Adipose tissue (tissue), 3 donors: ENCODE measurements around the gene KAT6B. TPM values are rescaled to one million over a fixed set of nuclear protein-coding genes. Genes with fewer than 3 reads are reported as not detected.

Experiments used
- H3K27ac ChIP-seq: one replicate; pipeline ENCODE4 v1.5.1; 2013; ENCODE audit warnings: low read depth, low read length
- WGBS, 3 donors: extraction: QIAGEN DNeasy Blood & Tissue Kit; methylation state at CpG; one replicate each; pipeline ENCODE4 v1.1.7; 2013; 5-methylcytosine and 5-hydroxymethylcytosine counted together
- polyA plus RNA-seq, 3 donors: library from polyadenylated mRNA; stranded (reverse); fragments of 200-250 nt; gene quantifications; one replicate each; pipeline ENCODE4 v1.2.3, GENCODE V29; 2013
- donor health status: healthy with polysubstance abuse.
- donor health status: Bipolar disorder and iron deficiency.
- donor health status: healthy.

The KAT6B gene
- polyA plus RNA-seq, 3 donors = 5.4 to 12.9 (median 6.8) TPM

DNA sequence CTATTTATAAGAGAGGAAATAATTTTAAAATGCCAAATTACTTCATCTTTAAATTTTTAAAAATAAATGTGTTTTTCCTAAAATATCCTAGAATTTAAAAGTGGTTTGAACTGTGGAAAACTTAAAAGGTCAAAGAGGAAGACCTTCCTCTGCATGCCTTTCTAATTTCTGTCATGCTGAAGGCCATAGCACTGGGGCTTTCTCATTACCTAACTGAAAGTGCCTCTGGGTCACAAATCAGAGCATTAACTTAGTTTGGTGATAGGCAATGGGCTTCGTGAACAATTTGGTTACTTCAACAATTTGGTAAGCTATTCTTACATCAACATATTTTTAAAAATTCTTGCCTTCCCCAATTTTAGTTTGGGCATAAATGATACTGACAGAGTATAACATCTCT, 184.8 kb downstream of the KAT6B start:
- WGBS, 3 donors = 74 to 86% (median 80%) methylated on average over 1 of the region's 1 CpG

DNA sequence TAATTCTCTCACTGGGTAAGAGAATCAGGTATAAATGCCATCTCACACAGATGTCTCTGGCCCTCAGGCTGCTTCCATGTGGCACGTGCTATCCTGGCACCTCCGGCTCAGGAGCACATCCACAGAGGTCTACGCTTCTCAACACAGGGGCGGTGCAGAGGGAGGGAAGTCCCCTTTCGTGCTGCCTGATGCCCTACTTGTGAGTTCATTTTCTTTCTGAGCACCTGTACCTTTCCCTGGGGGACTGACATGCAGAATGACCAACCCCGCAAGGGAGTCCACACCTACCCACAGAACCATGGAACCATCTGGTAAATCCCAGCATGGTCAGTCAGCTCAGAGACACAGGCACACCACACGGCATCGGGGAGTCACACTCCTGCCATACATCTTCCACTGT, 186.1 kb downstream of the KAT6B start:
- 96 to 97% (median 97%) methylated on average over 8 of the region's 8 CpGs for WGBS, 3 donors

More for the DNA sequence above, 184.8 kb downstream of the KAT6B start:
- H3K27ac ChIP-seq = no peak overlapping the region

DNA sequence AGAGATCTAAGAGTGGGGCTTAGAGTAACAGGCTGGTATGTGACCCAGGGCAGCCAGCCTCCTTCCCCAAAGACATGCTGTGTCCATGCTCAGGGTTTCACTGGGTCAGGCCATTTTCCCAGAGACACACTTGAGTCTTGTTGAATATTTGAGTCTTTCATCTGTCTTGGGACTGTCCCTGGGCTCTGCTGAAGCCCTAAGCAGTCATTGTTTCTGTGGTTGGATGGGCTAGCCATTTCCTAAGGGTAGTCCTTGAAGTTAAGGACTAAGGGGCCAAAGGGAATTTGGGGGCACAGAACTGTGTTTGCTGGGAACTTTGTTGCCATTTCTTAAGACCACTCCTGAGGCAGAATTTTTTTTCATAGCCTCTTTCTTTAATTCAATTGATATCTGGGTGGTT, 186.6 kb downstream of the KAT6B start:
- no peak overlapping the region for H3K27ac ChIP-seq

More for the DNA sequence above, 186.1 kb downstream of the KAT6B start:
- H3K27ac ChIP-seq = no peak overlapping the region

DNA sequence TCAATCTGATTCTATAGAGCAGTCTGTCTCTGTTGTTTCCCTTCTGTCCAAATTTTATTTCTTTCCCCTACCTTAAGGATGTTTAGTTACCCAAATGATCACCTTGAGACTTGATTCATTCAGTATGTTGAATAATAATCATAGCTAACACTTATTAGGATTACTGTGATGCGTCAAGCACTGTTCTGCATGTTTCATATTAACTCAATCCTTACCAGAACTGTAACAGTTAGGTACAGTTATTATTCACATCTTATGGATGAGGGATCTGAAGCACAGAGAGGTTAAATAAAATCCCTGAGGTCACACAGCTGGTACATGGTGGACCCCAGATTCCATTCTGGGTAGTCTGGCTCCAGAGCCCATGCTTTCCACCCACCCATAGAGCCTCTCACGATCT, 187.1 kb downstream of the KAT6B start:
- 80 to 85% (median 85%) methylated on average over 2 of the region's 2 CpGs for WGBS, 3 donors
- H3K27ac ChIP-seq = no peak overlapping the region

DNA sequence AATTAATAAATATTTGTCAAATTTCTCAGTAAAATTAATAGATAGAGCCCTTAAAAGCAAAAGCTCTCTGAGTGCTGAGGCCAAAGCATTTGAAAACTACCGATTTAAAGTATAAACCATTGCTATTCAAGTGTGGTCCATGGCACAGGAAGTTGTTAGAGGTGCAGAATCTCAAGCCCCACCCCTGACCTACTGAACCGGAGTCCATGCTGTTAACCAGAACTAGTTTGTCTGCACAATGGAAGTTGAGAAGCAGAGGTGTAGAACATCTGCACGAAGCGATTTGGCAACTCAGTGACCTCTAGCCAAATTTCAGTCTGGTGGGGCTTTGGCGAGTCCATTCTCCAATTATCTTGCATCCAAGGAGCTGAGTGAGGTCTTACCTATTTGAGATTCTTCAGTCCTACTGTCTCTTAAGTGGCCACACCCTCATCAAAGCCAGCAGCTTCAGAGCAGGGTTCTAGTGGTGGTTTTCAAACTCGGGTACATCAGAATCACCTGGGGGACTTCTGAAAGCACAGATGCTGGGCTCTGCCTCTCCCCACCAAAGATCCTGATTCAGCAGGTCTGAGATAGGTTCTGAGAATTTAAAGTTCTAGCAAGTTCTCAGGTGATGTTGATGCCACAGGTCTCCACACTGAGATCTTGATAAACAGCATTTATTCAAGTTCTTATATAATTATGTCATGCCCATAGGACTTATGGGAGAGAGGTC, 188.3 kb downstream of the KAT6B start:
- H3K27ac ChIP-seq = no peak overlapping the region
- WGBS, 3 donors = 76 to 89% (median 81%) methylated on average over 6 of the region's 6 CpGs

DNA sequence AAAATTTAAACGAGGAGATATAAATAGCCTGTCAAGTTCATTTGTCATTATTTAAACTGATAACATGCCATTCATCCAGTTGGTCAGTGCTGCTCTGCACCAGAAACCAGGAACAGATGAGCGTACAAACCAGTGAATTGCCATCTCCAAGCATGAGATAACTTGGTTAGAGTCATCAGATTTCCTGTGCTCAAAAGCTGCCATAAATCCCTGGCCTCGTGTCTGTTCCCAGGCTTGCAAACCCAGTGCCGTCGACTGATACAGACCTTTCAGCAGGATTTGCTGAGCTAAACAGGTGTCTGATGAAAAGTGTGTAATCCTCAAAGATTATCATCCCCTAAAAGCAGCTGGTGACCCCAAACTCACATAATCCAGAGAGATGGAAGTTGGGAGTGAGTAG, 189.0 kb downstream of the KAT6B start:
- WGBS, 3 donors = 67 to 76% (median 74%) methylated on average over 5 of the region's 5 CpGs
- H3K27ac ChIP-seq = no peak overlapping the region

DNA sequence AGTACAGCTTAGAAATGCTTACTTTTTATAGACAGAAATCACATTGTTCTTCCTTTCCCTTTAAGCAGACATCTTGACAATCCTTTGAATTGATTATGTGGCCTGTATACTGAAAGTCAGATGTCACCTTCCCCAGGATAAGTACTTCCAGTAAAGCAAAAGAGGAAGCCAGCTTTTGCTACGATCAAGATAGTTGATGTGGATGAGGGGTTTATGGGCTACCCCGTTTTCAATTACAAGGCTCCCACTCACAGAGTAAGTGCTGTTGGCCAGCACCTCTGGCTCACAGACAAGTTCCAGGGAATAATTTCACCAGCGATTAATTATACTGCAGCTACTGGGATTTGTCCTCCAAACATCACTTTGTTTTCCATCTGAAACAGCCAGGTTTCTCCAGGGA, 189.9 kb downstream of the KAT6B start:
- H3K27ac ChIP-seq = no peak overlapping the region

DNA sequence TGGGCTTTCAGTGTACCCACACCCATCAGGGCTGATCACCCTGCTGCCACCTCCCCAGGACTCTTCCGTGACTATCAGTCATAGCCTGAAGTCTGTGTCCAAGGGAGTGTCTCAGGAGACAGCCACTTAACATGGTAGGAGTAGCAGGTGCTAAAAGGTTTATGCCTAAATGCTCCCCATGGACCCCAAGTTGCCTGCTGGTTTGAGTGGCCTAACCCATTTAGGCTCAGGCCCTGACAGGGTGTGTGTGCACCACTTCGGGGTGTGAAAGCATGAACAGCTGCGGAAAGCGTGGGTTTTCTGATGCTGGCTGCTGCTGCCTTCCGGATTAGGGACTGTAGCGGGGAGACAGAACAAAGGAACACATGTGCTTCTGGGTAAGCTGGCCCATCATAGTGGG, 191.9 kb downstream of the KAT6B start:
- no peak overlapping the region for H3K27ac ChIP-seq
- 93 to 95% (median 95%) methylated on average over 6 of the region's 6 CpGs for whole genome bisulfite sequencing, 3 donors

More for the DNA sequence above, 189.9 kb downstream of the KAT6B start:
- WGBS, 3 donors = 32 to 40% (median 34%) methylated on average over 3 of the region's 3 CpGs

DNA sequence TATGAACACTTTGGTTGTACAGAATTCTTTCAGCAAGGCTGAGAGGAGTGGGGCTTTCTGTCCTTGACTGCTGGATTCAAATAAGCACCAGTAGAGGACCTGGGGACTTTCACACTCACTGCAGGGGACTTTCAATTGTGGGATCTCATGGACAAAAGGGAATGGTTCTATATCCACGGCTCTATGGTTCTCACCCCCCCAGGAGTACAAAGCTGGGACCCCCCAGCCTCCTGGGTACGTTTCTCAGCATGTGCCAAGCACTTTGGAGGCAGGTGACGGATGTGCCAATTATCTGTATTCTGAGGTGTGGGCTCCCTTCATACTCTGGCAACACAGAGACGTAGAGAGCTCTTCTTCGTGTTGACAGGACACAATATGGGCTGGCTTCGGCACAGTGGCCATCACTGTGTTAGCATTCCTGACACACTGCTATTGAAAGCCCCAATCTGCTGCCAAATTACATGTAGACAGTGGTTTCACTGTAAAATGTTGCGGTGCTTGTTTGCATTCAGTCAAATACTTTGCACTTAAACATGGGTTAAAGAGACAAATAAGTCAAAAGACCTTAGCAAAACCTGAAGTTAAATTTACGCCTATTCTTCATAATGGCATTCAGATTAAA, 192.4 kb downstream of the KAT6B start:
- H3K27ac ChIP-seq = no peak overlapping the region
- 74 to 88% (median 87%) methylated on average over 8 of the region's 8 CpGs for WGBS, 3 donors

DNA sequence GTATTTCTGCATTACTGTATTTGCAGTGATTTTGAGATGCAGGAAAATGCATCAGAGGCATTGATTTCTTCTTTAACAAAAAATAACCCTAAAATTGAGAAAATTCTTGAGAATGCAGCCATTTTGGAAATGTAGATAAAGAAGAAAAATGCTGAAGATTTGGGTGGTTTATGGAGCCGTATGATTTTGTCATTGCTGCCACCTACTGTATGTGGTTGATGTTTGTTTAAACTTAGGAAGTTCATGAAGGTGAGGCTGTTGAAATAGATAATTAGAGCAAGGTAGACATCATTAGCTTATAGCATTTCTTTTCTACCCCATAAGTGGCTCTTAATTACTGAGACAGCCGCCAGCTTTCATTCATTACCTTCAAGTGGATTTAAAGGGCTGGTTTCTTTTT, 193.0 kb downstream of the KAT6B start:
- WGBS, 3 donors = 34 to 51% (median 49%) methylated on average over 2 of the region's 2 CpGs
- no peak overlapping the region for H3K27ac ChIP-seq

DNA sequence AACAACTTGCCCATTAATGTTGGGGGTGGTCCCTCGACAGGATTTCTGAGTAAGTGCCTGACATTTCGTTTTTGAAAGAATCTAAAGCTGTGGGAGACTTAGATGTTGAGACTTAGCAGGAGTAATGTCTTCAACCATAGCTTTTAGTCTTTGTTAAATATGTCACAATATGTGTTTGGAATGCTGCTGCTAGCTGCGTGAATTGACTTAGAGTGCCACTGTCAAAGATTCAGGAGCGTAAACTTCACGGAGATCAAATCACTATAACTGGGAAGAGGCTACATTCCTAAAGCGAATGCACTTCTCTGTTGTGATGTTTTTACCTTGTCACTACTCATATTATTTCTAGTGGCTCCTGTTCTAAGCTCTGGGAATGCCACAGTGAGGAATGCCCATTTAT, 193.8 kb downstream of the KAT6B start:
- H3K27ac ChIP-seq = no peak overlapping the region
- 75 to 81% (median 81%) methylated on average over 6 of the region's 6 CpGs for WGBS, 3 donors

DNA sequence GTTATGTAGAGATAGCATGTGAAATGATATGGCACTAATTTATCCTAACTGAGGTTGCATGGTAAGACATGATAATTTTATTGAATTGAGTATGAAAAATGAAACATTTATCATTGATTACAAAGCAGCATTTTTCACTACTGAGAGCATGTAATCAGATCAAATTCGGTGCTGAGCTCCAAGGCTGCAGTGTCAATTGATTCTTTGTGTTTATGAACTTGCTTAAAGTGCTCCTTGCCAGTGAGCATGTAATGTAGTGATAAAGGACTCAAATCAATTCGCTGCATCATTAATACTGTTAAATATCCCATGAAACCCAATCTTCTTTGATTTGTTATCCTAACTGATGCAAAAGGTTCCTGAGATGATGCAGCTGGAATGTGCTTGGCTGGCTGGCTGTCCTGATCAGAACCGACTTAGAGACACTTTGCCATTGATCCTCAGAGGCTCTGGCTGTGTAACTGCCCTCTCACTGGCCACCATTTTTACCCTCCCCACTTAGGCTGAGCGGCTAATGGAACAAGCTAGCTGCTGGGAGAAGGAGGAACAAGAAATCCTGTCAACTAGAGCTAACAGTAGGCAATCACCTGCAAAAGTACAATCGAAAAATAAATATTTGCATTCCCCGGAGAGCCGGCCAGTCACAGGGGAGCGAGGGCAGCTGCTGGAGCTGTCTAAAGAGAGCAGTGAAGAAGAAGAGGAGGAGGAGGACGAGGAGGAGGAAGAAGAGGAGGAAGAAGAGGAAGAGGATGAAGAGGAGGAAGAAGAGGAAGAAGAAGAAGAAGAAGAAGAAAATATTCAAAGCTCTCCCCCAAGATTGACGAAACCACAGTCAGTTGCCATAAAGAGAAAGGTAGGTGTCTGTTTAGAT, 195.2 kb downstream of the KAT6B start:
- no peak overlapping the region for H3K27ac ChIP-seq
- 28 to 77% (median 73%) methylated on average over 10 of the region's 10 CpGs for WGBS, 3 donors

DNA sequence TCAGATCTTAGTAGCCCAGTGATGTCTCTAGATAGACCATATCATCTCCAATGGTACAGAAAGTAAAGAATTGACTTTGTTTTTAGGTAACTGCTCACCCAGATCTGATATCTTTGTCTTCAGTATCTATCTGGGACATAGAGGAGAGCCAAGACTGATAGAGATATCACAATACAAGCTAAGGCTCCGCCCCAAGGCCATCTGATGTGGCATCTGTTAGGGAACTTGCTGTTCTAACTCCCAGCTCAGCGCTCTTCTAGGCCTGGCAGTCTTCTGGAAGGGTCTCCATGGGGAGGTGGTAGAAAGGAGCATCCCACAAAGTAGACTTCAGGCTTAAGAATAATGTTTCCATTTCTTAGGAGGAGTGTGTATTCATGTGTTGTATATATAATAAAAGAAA, 196.7 kb downstream of the KAT6B start:
- H3K27ac ChIP-seq = no peak overlapping the region
- WGBS, 3 donors = 46 to 95% (median 92%) methylated on average over 2 of the region's 2 CpGs

DNA sequence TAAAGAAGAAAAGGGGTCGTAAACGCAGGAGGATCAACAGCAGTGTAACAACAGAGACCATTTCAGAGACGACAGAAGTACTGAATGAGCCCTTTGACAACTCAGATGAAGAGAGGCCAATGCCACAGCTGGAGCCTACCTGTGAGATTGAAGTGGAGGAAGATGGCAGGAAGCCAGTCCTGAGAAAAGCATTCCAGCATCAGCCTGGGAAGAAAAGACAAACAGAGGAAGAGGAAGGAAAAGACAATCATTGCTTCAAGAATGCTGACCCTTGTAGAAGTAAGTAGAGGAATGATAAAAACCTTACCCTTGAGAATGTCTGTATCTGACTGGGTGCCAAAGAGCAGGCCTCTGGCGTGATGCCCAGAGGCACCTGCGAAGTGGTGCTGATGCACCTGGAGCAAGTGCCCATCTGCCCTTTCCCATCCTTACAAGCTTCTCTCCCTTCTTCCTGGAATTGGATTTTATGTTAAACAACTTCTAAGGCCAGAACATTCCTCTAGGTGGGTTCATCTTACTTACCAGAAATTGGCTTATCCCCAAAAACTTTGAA, 198.6 kb downstream of the KAT6B start:
- WGBS, 3 donors = 46 to 82% (median 77%) methylated on average over 5 of the region's 5 CpGs
- H3K27ac ChIP-seq = no peak overlapping the region

DNA sequence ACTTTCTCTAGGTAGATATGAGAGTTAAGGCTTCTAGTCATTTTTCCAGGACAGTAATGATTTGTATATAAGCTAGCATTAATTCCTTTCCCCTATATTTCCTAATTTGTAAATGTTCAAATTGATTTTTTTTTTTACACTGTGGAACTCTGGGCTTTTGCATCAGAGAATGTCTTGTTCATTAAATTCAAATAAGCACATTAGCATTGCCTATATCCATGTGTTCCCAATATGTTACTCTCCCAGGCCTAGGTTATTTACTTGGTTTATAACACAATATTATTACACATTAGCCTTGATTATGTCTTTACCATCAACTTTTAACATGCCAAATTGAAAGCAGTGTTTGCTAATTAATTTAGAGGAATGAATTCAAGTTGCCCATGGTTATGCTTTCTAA, 201.6 kb downstream of the KAT6B start:
- H3K27ac ChIP-seq = no peak overlapping the region

DNA sequence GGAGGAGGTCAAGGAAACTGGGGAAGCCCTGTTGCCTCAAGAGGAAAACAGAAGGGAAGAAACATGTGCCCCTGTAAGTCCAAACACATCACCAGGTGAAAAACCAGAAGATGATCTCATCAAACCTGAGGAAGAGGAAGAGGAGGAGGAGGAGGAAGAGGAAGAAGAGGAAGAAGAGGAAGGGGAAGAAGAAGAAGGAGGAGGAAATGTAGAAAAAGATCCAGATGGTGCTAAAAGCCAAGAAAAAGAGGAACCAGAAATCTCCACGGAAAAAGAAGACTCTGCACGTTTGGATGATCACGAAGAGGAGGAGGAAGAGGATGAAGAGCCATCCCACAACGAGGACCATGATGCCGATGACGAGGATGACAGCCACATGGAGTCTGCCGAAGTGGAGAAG, 202.3 kb downstream of the KAT6B start:
- whole genome bisulfite sequencing, 3 donors = 73 to 93% (median 81%) methylated on average over 7 of the region's 7 CpGs
- H3K27ac ChIP-seq = no peak overlapping the region

DNA sequence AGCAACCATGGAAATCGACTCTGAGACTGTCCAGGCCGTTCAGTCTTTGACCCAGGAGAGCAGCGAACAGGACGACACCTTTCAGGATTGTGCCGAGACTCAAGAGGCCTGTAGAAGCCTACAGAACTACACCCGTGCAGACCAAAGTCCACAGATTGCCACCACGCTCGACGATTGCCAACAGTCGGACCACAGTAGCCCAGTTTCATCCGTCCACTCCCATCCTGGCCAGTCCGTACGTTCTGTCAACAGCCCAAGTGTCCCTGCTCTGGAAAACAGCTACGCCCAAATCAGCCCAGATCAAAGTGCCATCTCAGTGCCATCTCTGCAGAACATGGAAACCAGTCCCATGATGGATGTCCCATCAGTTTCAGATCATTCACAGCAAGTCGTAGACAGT, 203.0 kb downstream of the KAT6B start:
- H3K27ac ChIP-seq = no peak overlapping the region
- WGBS, 3 donors = 93 to 95% (median 95%) methylated on average over 15 of the region's 15 CpGs

DNA sequence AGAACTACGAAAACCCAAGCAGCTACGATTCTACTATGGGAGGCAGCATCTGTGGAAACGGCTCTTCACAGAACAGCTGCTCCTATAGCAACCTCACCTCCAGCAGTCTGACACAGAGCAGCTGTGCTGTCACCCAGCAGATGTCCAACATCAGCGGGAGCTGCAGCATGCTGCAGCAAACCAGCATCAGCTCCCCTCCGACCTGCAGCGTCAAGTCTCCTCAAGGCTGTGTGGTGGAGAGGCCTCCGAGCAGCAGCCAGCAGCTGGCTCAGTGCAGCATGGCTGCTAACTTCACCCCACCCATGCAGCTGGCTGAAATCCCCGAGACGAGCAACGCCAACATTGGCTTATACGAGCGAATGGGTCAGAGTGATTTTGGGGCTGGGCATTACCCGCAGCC, 203.5 kb downstream of the KAT6B start:
- no peak overlapping the region for H3K27ac ChIP-seq
- WGBS, 3 donors = 71 to 75% (median 73%) methylated on average over 13 of the region's 13 CpGs

DNA sequence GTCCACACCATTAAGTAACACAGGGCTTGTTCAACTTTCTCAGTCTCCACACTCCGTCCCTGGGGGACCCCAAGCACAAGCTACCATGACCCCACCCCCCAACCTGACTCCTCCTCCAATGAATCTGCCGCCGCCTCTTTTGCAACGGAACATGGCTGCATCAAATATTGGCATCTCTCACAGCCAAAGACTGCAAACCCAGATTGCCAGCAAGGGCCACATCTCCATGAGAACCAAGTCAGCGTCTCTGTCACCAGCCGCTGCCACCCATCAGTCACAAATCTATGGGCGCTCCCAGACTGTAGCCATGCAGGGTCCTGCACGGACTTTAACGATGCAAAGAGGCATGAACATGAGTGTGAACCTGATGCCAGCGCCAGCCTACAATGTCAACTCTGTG, 204.0 kb downstream of the KAT6B start:
- WGBS, 3 donors = 95 to 97% (median 96%) methylated on average over 10 of the region's 10 CpGs

More for the DNA sequence above, 204.0 kb downstream of the KAT6B start:
- H3K27ac ChIP-seq = no peak overlapping the region
